GM19351 (cell line): ENCODE measurements around the gene NBDY.

ENCODE experiments used
- ATAC-seq: cut with Tn5 transposase; IDR thresholded peaks from one replicate; pipeline ENCODE4 v1.9.1; 2021; ENCODE audit warnings: mild to moderate bottlenecking, moderate library complexity; ENCODE audit not compliant: unreplicated experiment

Gene NBDY

GRCh38 chrX:56784666-56785065, 55.6 kb downstream of the NBDY start:
- no peak for ATAC-seq

DNA sequence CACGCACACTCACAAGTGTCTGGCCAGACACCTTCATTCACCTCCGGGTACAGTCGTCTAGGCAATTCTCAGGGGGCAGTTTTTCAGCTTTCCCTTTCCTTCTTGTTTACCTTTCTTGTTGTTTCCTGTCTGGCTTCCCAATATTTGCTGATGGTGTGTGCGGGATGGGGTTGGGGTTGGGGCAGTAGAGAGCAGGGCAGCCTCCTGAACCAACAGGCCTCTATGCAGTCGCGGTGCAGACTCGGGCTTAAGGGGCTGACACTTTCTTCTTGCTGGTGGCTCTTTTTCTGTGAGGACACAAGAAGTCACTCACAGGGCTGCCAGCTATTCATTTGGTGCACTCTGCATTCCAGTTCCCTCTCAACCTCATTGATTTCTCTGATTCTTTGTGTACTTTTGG, 56.4 kb downstream of the NBDY start:
- ATAC-seq: no peak

DNA sequence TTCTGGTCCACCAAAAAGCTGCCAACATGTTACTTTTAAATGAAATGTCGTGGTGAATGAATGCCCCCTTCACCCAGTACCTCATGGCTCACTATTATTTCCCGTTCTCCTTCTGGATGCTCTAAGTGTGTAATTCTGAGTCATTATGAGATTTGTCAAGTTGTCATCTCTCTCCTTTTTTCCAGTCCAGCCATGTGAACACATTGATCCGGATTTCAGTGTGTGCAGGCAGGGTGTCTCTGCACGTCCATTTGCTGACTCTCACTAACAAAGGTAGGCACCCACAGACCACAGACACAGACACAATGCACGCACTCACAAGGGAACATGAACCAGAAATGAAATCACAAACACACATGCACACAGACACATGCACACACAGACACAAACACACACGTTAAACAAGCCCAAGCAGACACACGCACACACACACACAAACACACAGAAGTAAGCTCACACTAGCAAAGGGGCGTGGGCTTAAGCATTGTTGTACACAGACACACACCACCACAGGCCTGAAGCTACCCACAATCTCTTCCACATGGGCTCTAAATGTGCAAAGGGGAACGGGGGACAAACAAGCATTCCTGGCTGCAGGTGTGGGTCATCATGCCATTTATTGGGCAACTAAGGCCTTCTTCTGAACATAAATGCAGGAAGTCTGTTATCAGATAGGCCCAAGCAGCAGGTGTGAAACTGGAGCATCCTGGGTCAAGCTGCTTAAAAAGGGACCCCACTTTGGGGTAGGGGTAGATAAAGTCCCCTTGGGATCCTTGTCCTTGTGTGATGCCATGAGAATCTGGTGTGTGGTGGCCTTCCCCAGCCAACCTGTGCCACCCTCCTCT, 58.1 kb downstream of the NBDY start:
- ATAC-seq: no peak

DNA sequence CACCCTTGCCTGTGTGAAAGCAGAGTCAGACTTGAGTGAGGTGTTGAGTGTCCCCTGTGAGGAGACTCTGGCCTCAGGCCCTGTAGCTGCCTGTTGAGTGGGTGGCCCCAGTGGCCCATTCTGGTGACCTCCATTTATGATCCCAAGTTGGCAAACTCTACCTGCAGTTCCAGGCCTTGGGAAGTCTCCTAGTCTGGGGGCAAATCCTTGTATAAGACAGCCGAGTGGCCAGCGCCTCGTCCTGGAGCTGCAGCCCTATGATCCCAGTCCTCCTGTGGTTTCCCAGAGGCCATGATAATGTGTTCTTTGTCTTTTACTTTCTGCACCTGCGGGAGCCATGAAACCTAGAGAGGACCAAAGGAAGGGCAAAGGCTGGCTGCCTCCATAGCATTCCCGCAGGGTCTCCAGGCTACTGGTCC, 58.7 kb downstream of the NBDY start:
- no peak for ATAC-seq

DNA sequence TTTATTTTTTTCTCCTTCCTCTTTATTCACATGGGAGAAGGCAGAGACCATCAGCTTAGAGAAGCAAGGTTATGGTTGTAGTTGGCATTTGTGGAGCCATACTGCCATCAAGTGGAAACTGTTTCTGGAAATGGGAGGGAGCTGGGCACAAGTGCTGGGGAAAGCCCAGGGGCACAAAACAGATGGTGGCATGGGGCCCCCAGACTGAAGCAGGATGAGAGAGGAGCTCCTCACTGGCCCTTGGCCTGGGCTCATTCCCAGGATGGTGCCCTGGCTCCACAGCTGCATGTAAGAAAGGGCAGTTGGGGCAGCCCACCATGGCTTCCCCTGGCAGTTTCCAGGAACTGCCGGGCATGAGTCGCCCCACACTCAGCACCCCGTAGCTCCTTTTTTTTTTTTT, 59.2 kb downstream of the NBDY start:
- ATAC-seq: no peak

- peak; percentile 78 for ATAC-seq
Observed at GRCh38 chrX:56788717-56789122, 59.7 kb downstream of the NBDY start.

- no peak for ATAC-seq
Observed at GRCh38 chrX:56789518-56790070, 60.6 kb downstream of the NBDY start.

- no peak for ATAC-seq
Observed at GRCh38 chrX:56790778-56791177, 61.7 kb downstream of the NBDY start.

DNA sequence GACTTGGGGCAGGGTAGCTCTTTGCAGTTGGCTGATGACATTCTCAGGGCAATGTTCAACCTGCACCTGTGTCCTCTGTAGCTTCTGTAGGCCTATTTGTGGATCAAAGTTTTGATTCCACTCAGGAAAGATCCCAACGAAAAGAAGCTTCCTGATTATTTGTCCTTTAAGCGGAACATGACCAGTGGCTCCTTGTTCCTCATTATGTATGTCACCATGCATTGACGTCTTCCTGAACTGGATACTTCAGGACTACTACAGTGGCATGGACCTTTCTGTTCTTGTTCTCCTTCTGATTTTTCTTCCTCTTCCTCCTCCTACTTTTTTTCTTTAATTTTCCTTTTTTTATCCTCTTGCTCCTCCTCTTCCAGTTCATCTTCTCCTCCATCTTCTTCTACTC, 62.4 kb downstream of the NBDY start:
- no peak for ATAC-seq

- ATAC-seq: no peak
Observed at GRCh38 chrX:56792270-56793111, 63.4 kb downstream of the NBDY start.

DNA sequence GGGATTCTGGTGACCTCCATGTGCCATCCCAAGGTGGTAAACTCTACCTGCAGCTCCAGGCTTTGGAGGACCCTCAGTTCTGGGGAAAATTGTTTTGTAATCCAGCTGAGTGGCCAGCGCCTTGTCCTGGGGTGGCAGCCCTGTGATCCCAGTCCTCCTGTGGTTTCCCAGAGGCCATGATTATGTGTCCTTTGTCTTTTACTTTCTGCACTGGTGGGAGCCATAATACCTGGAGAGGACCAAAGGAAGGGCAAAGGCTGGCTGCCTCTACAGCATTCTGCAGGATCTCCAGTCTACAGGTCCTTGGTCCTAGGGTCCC, 64.0 kb downstream of the NBDY start:
- ATAC-seq: no peak

DNA sequence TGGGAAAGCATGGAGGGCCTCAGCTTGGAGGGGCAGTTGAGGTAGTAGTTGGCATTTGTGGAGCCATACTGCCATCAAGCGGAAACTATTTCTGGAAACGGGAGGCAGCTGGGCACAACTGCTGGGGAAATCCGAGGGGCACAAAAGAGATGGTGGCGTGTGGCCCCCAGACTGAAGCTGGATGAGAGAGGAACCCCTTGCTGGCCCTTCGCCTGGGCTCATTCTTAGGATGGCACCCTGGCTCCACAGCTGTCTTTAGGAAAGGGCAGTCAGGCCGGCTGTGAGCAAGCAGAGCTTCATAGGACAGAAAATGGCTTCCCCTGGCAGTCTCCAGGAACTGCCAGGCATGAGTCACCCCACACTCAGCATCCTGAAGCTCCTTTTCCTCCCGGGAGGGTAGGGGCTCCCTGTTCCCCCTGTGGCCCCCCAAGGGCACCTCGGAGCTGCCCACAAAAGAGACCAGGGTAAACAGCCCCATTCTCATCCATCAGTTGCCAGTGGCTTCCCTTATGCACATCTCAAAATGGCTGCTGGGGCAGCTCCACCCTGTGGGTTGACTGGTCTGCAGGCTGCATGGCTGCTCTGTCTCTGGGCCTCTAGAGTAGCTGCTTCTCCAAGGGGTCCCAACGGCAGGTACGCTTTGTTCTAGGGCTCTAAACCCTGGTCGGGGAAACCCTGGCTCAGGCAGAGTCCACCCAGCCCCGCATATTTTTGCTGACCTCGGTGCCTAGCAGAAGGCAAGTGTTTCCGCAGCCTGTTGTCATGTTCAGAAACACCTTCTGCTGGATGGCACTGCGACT, 64.7 kb downstream of the NBDY start:
- no peak for ATAC-seq

DNA sequence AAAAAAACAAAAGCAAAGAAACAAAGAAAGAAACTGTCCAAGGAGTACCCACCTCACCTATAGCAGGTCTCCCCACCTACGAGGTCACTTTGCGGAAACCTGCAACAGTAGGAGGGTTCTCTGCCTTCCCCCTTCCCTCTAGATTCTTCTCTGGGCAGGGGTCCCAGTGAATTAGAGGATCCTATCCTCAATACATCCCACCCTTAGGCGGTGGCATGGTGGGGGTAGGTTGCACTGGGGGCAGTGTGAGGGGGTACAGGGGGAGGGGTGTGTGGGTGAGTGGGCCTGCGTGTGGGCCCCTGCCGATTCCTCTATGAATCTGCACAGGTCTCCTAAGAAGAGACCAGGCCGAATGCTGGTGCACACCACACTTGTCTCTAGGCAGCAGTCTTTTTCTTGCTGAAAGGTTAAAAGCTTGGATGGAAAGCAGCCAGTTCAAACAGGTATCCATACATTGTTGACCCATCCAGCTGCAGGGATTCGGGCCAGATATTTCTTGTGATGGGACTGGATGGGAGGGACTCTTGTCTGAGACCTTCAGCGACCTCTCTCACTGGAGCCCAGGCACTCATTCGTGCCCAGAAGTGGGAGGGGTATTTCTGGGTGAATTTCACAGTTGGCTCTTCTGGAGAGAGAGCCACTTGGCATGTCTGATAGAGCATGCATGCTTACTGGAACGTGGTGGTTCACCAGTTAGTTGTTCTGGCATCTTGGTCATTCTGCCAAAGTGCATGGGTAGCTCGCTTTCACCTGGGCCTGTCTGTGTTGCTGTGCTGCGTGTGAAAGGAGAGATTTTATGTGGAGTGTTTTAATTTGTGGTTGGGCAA, 65.6 kb downstream of the NBDY start:
- ATAC-seq: no peak

DNA sequence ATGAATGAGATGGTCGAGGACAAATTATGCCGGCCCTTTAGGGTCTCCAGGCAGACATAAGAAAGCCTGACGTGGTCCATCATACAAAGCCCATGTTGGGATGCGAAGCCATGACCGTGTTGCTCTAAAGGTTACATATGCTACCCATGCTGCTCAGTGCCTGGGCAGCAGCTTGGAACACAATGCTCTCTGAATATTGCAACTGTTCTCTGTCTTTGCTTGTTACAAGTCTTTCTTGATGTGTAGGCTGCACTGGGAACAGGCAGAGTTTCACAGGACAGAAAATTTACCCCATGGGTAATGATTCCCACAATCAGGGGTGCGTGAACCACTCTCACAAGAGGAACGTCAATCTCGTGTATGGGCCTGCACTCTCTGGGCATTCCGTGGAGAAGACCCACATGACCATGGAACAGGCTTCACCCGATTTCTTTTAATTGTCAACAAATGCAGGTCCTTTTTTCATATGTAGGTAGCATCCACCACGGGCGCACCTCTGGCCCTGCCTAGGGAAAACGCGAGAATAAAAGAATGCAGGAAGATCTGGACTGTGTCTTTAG, 66.3 kb downstream of the NBDY start:
- ATAC-seq: no peak

- no peak for ATAC-seq
Observed at GRCh38 chrX:56796641-56797395, 67.8 kb downstream of the NBDY start.

GRCh38 chrX:56797574-56798338, 68.7 kb downstream of the NBDY start:
- ATAC-seq: no peak

GRCh38 chrX:56798339-56798711, 69.3 kb downstream of the NBDY start:
- ATAC-seq: no peak
